Activated CD4-positive, alpha-beta T cell treated with anti-CD3 and anti-CD28 coated beads, Interleukin-2, amount 10 ng/mL, durations not matched to agents 7 days and 5 days (primary cell): ENCODE results near the gene EIF3I. TPM values are rescaled to one million over a fixed set of nuclear protein-coding genes. Genes with fewer than 3 reads are reported as not detected.

Experiments used
- total RNA-seq, 2 experiments: library from RNA; stranded (reverse); gene quantifications; one replicate each; pipeline ENCODE4 v1.2.3, GENCODE V29; 2021

The EIF3I gene
- total RNA-seq, 2 experiments from 2014 or later = 173 to 176 TPM

Other genes with a start within 250 kb of the EIF3I start
- 100 to 1,000 TPM; 174 to 183 TPM for gene KHDRBS1, start 208.5 kb upstream of the EIF3I start, total RNA-seq
- gene TMEM39B, start 149.5 kb upstream of the EIF3I start, total RNA-seq = 10 to 100 TPM; 30.4 to 36.3 TPM
- gene KPNA6, start 114.4 kb upstream of the EIF3I start, total RNA-seq = 10 to 100 TPM; 64.8 to 64.9 TPM
- 10 to 100 TPM; 64.1 to 65.8 TPM for gene TXLNA, start 42.7 kb upstream of the EIF3I start, total RNA-seq
- 10 to 100 TPM; 33.4 to 36.6 TPM for gene CCDC28B, start 21.8 kb upstream of the EIF3I start, total RNA-seq
- gene IQCC, start 16.7 kb upstream of the EIF3I start, total RNA-seq = 1 to 10 TPM; 4.8 to 5.0 TPM
- under 1 TPM; 0.10 TPM for gene DCDC2B, start 13.3 kb upstream of the EIF3I start, total RNA-seq
- 10 to 100 TPM; 13.2 to 15.0 TPM for gene TMEM234, start 54 bp upstream of the EIF3I start, total RNA-seq
- under 1 TPM; 0.58 to 0.87 TPM for gene FAM167B, start 24.8 kb downstream of the EIF3I start, total RNA-seq
- gene LCK, start 28.9 kb downstream of the EIF3I start, total RNA-seq = 100 to 1,000 TPM; 434 to 495 TPM
- gene HDAC1, start 69.7 kb downstream of the EIF3I start, total RNA-seq = 100 to 1,000 TPM; 226 to 230 TPM
- 10 to 100 TPM; 31.0 to 31.6 TPM for gene MARCKSL1, start 113.8 kb downstream of the EIF3I start, total RNA-seq
- 1 to 10 TPM; 8.2 to 8.5 TPM for gene FAM229A, start 140.1 kb downstream of the EIF3I start, total RNA-seq
- gene TSSK3, start 140.1 kb downstream of the EIF3I start, total RNA-seq = 1 to 10 TPM; 1.5 to 2.2 TPM
- gene BSDC1, start 172.0 kb downstream of the EIF3I start, total RNA-seq = 10 to 100 TPM; 42.9 to 44.6 TPM
- gene ZBTB8B, start 242.7 kb downstream of the EIF3I start, total RNA-seq = not detected